PC-9 (cell line): ENCODE data around the gene SCO1. TPM values are rescaled to one million over a fixed set of nuclear protein-coding genes. Genes with fewer than 3 reads are reported as not detected.

Source experiments
- BruUV-seq: library from RNA; stranded (reverse); fragments of 400-500 nt; replicated peaks from 2 replicates; lab custom pipeline; 2021; lab: Mats Ljungman, UMichigan
- CTCF ChIA-PET: fragments of 300-600 bp; sonication (Branson Sonifier 250); formaldehyde crosslinking; loops from one replicate; lab custom pipeline; 2022; ENCODE audit warnings: antibody characterized with exemption; lab: Charles Lee
- POLR2A ChIA-PET: fragments of 300-600 bp; sonication (Branson Sonifier 250); formaldehyde crosslinking; loops from one replicate; lab custom pipeline; 2022; ENCODE audit warnings: antibody characterized with exemption; ENCODE audit not compliant: unreplicated experiment; lab: Charles Lee
- DNase-seq, 2 experiments: peaks; one replicate each; pipeline versions ENCODE4 v3.0.0 to v3.0.0-alpha.2; 2015 to 2022; ENCODE audit warnings: mixed read lengths in 1 of 2
- H2AFZ ChIP-seq: fragments of 200-600 bp; sonication (generic); 2 replicates; pipeline ENCODE4 v1.8.1; 2017; ENCODE audit warnings: antibody characterized with exemption
- H3F3A ChIP-seq: fragments of 200-600 bp; sonication (generic); 2 replicates; pipeline ENCODE4 v1.8.1; 2017; ENCODE audit warnings: antibody characterized with exemption, mild to moderate bottlenecking, low read depth; ENCODE audit not compliant: insufficient read depth
- H3K27ac ChIP-seq: fragments of 200-600 bp; sonication (generic); 2 replicates; pipeline ENCODE4 v1.6.1; 2016; ENCODE audit warnings: mixed run types
- H3K27me3 ChIP-seq: fragments of 200-600 bp; sonication (generic); 2 replicates; pipeline ENCODE4 v1.6.1; 2016; ENCODE audit warnings: low read depth, mixed run types; ENCODE audit not compliant: insufficient read depth
- H3K36me3 ChIP-seq: fragments of 200-600 bp; sonication (generic); 2 replicates; pipeline ENCODE4 v1.6.1; 2016; ENCODE audit warnings: low read depth, mixed run types
- H3K4me1 ChIP-seq: fragments of 200-600 bp; sonication (generic); replicated peaks from 2 replicates; pipeline ENCODE4 v1.6.1; 2016; ENCODE audit warnings: mixed run types; ENCODE audit not compliant: insufficient read depth
- H3K4me2 ChIP-seq: fragments of 200-600 bp; sonication (generic); 2 replicates; pipeline ENCODE4 v1.6.1; 2017; ENCODE audit warnings: mixed run types
- H3K4me3 ChIP-seq: fragments of 200-600 bp; sonication (generic); 2 replicates; pipeline ENCODE4 v1.6.1; 2016; ENCODE audit warnings: mixed run types
- H3K79me2 ChIP-seq: fragments of 200-600 bp; sonication (generic); 2 replicates; pipeline ENCODE4 v1.6.1; 2017; ENCODE audit warnings: low read depth, mixed run types
- H3K9me2 ChIP-seq: fragments of 200-600 bp; sonication (generic); 2 replicates; pipeline ENCODE4 v1.8.1; 2017; ENCODE audit warnings: mild to moderate bottlenecking; ENCODE audit not compliant: insufficient read depth
- H3K9me3 ChIP-seq: fragments of 200-600 bp; sonication (generic); 2 replicates; pipeline ENCODE4 v1.8.1; 2016; ENCODE audit warnings: low read depth; ENCODE audit not compliant: insufficient read depth
- H4K20me1 ChIP-seq: fragments of 200-600 bp; sonication (generic); 2 replicates; pipeline ENCODE4 v1.8.1; 2017; ENCODE audit not compliant: insufficient read depth
- CTCF ChIP-seq: fragments of 200-600 bp; sonication (generic); conservative IDR thresholded peaks from 2 replicates; pipeline ENCODE4 v1.6.1; 2017; ENCODE audit warnings: mixed run types, antibody characterized with exemption, mild to moderate bottlenecking, moderate library complexity
- EZH2 ChIP-seq: fragments of 200-600 bp; sonication (generic); IDR thresholded peaks from 2 replicates; pipeline ENCODE4 v1.8.0; 2017; ENCODE audit warnings: antibody characterized with exemption, low read depth
- intact Hi-C: fragments of 100-400 bp; cut with micrococcal nuclease; formaldehyde crosslinking; loops from one replicate; pipeline ENCODE4 v1.10.0; 2022; ENCODE audit not compliant: unreplicated experiment
- total RNA-seq: library from RNA; stranded (reverse); gene quantifications from 2 replicates; pipeline ENCODE4 v1.2.3, GENCODE V29; 2021

Gene SCO1
- total RNA-seq, 1 experiment from 2014 or later = 39.6 TPM

- Histone ChIP-seq H3K27ac (no peak overlapping the region), H3K36me3 (no peaks in the 10 kb centered on the region), H3K9me3 (no peaks in the 10 kb centered on the region), H3K4me2 (no peak overlapping the region), H3K4me3 (no peak overlapping the region), H3F3A (no peaks in the 10 kb centered on the region), H4K20me1 (no peaks in the 10 kb centered on the region), H3K79me2 (no peaks in the 10 kb centered on the region), H3K9me2 (no peaks in the 10 kb centered on the region), H3K27me3 (peaks cover 59% of the 10 kb centered on the region), H3K4me1 (no peaks in the 10 kb centered on the region), H2AFZ (no peak overlapping the region)
- BruUV-seq = no TSS peak
- TF ChIP-seq CTCF (no peak), EZH2 (no peak)
- POLR2A ChIA-PET = no interaction called here
- no peak for DNase-seq
- intact Hi-C loops = no loop called here
- CTCF ChIA-PET = no interaction called here
These were observed 74.5 kb downstream of the SCO1 start for GRCh38 chr17:10622617-10623485.

Other genes with a start within 250 kb of the SCO1 start
- gene MYH4, start 228.0 kb downstream of the SCO1 start, total RNA-seq = not detected in 2 replicates
- not detected in 2 replicates for gene MYH1, start 179.0 kb downstream of the SCO1 start, total RNA-seq
- gene MYH2, start 147.9 kb downstream of the SCO1 start, total RNA-seq = not detected in 2 replicates
- gene MYH3, start 40.2 kb downstream of the SCO1 start, total RNA-seq = 0.07 and 1.1 TPM in 2 replicates
- 6.4 and 7.9 TPM in 2 replicates for gene ADPRM, start 61 bp upstream of the SCO1 start, total RNA-seq
- gene TMEM220, start 32.5 kb upstream of the SCO1 start, total RNA-seq = not detected in 2 replicates
- gene TMEM238L, start 106.6 kb upstream of the SCO1 start, total RNA-seq = not detected in 2 replicates
- gene PIRT, start 140.6 kb upstream of the SCO1 start, total RNA-seq = not detected in 2 replicates